Measurements from ENCODE around the gene LCN2.
A peak's percentile ranks its signal among the peaks of the same experiment; 100 is the strongest.

The LCN2 gene

DNA sequence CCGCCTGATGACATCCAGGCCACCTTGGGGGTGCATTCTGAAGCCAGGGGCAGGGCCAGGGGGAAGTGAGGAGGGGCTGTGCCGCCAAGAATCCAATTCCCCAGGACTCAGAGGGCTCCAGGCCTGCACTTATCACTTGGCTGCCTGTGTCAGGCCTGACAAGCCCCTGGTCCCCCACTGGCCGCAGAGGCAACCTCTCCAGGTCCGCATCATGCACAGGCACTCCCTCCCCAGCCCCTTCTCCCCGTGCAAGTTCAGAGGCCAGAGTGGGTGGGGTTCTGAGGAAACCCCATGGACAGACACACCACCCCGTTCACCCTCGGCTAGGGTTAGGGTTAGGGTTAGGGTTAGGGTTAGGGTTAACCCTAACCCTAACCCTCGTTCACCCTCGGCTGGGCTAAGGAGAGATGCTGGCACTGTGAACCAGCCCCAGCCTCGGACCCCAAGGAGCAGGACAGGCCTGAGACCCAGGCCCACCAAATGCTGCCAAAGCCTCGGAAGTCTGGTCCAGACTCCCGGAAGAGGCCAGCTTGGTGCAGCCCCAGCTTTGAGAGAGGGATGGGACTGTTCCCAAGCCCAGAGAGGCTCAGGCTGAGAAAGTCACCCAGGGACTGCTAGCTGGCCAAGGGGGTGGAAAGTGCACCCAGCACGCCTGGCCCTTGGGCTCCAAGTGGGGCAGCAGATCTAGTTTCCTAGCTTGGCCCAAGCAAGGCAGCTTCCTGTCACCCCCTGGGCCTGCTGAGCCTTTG lies 4.9 kb downstream of the LCN2 start:
- DNase-seq (ENCODE audit: insufficient read length, low spot score) (no peak), FAIRE-seq (no peak)
- TF ChIP-seq POLR2A (IDR thresholded peaks at IDR 0.05; ENCODE audit: low read depth, low read length), result no peak

DNA sequence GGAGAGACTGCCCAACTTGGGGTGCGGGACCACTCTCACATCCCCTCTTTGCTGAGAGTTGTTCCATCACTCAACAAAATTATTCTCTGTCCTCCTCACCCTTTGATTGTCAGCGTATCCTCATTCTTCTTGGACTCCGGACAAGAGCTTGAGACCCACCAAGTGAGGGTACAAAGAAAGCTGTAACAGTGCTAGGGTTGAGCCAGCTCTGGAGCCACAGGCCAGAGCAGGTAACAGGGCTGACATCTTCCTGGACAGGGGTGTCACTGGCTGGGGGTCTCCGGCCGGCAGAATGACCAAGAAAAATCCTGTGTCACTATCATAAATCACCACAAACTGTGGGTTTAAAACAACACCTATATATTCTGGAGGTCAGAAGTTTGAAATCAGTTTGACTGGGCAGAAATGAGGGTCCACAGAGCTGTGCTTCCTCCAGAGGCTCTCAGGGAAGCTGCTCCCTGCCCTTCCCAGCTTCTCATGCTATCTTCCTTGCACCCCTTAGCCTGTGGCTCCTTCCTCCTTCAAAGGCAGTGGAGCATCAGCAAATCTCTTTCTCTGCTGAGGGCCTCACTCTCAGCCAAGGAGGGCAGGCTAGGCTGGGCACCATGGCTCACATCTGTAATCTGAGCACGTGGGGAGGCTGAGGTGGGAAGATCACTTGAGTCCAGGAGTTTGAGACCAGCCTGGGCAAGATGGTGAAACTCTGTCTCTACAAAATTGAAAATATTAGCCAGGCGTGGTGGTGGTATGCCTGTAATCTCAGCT lies 6.7 kb downstream of the LCN2 start:
- FAIRE-seq, result no peak

GRCh38 chr9:128159522-128159783 lies 10.2 kb downstream of the LCN2 start:
- no peak for TF ChIP-seq POLR2A (IDR thresholded peaks at IDR 0.05; ENCODE audit: low read depth, low read length)
- FAIRE-seq (no peak), DNase-seq (ENCODE audit: insufficient read length, low spot score) (no peak)

More for the DNA sequence above, 6.7 kb downstream of the LCN2 start:
- DNase-seq (ENCODE audit: insufficient read length, low spot score), result no peak
- TF ChIP-seq POLR2A (IDR thresholded peaks at IDR 0.05; ENCODE audit: low read depth, low read length), result no peak

GRCh38 chr9:128159784-128160602 lies 10.7 kb downstream of the LCN2 start, which contains the start of gene BBLN:
TSS of gene BBLN (plus strand) at chr9:128160265. CDS start at chr9:128160408, 143 bp downstream.
- DNase-seq (ENCODE audit: insufficient read length, low spot score) (peak; percentile 98), FAIRE-seq (no peak)

GRCh38 chr9:128160603-128160987 lies 11.3 kb downstream of the LCN2 start:
- DNase-seq (ENCODE audit: insufficient read length, low spot score) (peak; percentile 71), FAIRE-seq (no peak)
- no peak for TF ChIP-seq POLR2A (IDR thresholded peaks at IDR 0.05; ENCODE audit: low read depth, low read length)

More at GRCh38 chr9:128159784-128160602, 10.7 kb downstream of the LCN2 start, which contains the start of gene BBLN:
- TF ChIP-seq POLR2A (IDR thresholded peaks at IDR 0.05; ENCODE audit: low read depth, low read length), result peak; percentile 86

DNA sequence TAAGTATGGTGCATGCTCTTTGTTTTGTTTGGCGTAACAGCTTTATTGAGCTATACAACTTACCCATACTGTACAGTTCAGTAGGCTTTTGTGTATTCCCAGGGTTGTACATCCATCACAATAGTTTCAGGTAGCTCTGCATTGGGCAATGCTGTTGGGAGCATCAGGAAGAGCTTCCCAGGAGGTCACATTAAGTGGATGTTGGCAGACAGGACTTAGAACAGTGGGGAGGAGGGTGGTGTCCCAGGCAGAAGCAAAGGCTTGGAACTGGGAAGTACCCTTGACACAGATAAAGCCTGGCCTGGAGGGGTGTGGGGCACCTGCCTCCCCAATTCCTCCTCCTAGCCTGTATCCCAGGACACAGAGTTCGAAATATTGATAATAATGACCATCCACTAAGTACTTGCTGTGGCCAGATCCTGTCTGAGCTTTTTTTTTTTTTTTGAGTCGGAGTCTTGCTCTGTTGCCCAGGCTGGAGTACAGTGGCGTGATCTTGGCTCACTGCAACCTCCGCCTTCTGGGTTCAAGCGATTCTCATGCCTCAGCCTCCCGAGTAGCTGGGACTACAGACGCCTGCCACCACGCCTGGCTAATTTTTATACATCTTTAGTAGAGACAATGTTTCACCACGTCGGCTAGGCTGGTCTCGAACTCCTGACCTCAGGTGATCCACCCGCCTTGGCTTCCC lies 12.1 kb downstream of the LCN2 start:
- TF ChIP-seq POLR2A (IDR thresholded peaks at IDR 0.05; ENCODE audit: low read depth, low read length), result no peak
- DNase-seq (ENCODE audit: insufficient read length, low spot score) (no peak), FAIRE-seq (no peak)

DNA sequence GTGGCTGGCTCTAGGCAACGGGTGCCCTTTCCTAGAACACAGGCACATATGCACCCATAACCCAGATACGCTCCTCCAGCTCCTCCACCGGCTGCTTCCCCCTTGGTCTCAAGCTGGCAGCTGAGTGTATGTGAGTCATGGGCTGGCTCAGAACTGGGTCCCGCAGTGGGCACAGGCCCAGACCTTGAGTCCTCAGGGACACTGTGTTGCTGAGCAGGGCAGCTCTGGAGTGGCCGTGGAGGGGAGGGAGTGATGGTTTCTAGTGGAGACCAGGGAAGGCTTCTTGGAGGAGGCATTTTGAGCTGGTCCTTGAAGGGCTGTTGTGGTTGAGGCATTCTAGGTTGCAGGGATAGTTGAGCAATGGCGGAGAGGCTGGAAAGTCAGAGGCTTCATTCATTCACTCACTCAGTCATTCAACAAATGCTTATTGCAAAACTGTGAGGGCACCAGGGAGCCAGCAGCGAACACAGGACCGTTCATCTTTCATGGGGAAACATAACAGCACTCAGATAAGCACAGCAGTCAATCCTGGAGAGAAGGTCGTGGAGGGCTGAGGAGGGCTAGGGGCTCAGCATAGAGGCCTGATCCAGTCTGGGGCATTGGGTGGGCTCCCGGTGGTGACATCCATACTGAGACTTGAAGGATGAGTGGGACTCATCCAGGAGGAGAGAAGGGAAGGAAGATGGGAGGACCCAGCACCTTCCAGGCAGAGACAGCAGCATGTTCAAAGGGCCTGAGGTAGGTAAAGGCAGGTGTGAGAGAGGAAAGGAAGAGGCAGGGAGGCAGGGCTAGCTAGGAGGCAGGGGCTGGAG lies 13.2 kb downstream of the LCN2 start:
- FAIRE-seq (peak; percentile 81), DNase-seq (ENCODE audit: insufficient read length, low spot score) (peak; percentile 98)
- TF ChIP-seq POLR2A (IDR thresholded peaks at IDR 0.05; ENCODE audit: low read depth, low read length), result no peak

- TF ChIP-seq POLR2A (IDR thresholded peaks at IDR 0.05; ENCODE audit: low read depth, low read length), result no peak
- DNase-seq (ENCODE audit: insufficient read length, low spot score) (no peak), FAIRE-seq (no peak)
Observed at GRCh38 chr9:128163027-128163515, 13.8 kb downstream of the LCN2 start.

DNA sequence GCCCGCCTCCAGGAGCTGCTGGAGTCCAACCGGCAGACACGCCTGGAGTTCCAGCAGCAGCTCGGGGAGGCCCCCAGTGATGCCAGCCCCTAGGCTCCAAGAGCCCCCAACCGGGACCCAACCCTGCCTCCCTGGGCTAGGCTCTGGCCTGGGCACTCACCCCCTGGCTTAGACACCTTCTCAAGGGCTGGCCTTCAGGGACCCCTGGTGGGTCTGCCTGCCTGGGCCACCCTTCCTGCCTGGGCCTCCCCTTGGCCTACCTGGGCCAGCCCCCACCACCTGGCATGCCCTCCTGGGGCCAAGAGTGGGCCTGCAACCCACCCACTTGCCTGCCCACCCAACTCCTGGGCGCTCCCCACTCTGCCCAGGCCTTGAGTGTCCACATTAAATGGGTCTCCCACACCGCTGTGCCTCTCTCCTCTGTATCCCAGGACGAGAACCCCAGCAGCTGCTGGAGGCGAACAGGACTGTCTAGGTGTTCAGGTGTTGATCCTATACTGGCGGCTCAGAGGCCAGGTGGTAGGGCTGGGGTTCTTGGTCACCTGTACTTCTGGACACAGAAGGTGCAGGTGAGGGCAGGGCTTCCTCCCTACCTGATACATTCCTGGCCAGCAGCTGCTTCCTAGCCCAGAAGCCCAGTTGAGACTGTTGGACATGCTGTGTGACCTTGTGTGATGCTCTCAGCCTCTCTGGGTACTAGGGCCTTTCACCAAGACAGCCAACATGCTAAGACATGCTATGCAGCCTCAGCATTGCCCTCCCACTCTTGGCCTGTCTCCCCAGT lies 14.5 kb downstream of the LCN2 start:
- FAIRE-seq (no peak), DNase-seq (ENCODE audit: insufficient read length, low spot score) (no peak)
- no peak for TF ChIP-seq POLR2A (IDR thresholded peaks at IDR 0.05; ENCODE audit: low read depth, low read length)

GRCh38 chr9:128164307-128164885 lies 15.1 kb downstream of the LCN2 start:
- FAIRE-seq (no peak), DNase-seq (ENCODE audit: insufficient read length, low spot score) (no peak)
- TF ChIP-seq POLR2A (IDR thresholded peaks at IDR 0.05; ENCODE audit: low read depth, low read length), result no peak

GRCh38 chr9:128166169-128166568 lies 16.9 kb downstream of the LCN2 start:
- FAIRE-seq (no peak), DNase-seq (ENCODE audit: insufficient read length, low spot score) (no peak)
- no peak for TF ChIP-seq POLR2A (IDR thresholded peaks at IDR 0.05; ENCODE audit: low read depth, low read length)

DNA sequence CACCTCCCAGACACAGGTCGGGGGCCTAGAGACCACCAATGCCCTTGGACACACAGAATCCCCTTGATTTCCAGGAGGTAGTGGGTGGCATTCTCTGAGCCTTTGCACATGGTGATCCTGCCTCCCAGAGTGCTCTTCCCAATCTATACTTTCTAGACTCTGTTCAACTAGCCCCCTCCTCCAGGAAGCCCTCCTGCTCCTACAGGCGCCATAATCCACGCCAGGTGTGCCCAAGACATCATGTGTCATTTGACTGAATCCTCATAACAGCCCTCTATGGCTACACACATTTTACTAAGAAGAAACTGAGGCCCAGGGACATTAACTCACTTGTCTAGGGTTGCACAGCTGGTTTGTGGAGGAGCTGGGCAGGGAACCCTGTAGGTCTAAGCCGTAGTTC lies 18.0 kb downstream of the LCN2 start:
- DNase-seq (ENCODE audit: insufficient read length, low spot score), result no peak
- TF ChIP-seq POLR2A (IDR thresholded peaks at IDR 0.05; ENCODE audit: low read depth, low read length), result no peak
- FAIRE-seq, result no peak
